Activated CD4-positive, alpha-beta T cell treated with anti-CD3 and anti-CD28 coated beads for 24 hours (primary cell): Measurements from ENCODE around the gene CPNE7.

ENCODE experiments used
- DNase-seq, 2 donors: peaks; one replicate each; pipeline ENCODE4 v3.0.0-alpha.2; 2020; ENCODE audit warnings: low read depth in 2 of 2

CPNE7 gene

DNA sequence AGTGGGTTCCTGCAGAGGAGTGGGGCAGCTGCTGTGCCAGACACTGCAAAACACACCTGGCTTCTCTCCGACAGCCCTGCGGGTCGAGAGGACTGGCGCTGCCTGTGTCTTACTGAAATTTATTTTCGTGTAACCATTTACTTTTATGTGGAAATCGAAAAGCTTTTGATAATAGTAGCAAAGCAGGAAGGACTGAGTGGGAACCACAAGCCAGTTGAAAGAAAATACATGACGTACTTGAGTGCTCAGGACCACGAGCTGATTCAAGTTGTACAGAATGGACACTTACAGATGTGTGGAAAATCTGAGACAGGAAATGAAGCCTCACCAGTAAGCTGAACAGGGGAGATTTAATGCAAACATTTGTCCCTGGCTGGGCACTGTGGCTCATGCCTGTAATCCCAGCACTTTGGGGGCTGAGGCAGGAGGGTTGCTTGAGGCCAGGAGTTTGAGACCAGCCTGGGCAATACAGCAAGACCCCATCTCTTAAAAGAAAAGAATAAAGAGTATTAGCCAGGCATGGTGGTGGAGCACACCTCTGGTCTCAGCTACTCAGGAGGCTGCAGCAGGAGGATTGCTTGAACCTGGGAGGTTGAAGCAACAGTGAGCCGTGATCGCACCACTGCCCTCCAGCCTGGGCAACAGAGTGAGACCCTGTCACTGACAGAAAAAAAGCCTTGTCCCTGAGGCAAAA is 26.4 kb upstream of the CPNE7 start:
- DNase-seq: no peak

DNA sequence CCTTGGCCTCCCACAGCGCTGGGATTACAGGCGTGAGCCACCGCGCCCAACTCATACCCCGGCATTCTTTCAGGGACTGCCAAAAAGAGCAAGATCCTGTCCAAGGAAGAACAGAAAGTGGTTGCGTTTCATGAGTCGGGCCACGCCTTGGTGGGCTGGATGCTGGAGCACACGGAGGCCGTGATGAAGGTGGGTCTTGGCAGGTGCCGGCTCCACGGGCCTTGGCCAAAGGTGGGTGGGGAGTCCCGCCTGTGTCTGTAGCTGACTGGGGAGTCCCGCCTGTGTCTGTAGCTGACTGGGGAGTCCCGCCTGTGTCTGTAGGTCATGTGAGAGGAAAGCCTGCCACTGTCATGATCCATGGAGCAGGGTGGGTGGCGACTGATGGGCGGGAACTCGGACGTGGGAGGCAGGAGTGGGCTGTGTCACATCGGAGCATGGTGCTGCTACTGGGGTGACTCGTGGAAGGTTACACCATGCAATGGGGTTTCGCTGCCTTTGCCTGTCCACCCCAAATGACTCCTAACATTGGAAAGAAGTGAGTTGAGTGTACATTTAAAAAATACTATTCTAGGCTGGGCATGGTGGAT is 25.0 kb upstream of the CPNE7 start:
- no peak for DNase-seq

DNA sequence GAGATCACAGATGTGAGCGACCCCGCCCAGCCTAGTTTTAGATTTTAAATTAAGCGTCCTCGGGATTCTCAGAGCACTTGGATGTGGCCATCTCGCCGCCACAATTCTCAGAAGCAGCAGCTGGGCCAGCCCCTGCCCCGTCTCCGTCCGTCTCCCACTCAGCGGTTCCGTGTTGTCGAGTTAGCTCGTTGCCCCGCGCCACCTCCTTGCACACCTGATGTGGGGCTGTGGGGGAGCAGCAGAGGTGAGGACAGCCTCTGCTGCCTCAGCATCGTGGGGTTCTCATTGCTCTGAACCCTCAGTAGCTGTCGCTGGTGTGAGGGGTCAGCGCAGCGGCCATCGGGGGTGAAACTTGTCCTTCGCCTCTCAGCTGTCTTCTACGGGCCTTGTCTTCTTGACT is 23.2 kb upstream of the CPNE7 start:
- no peak for DNase-seq

DNA sequence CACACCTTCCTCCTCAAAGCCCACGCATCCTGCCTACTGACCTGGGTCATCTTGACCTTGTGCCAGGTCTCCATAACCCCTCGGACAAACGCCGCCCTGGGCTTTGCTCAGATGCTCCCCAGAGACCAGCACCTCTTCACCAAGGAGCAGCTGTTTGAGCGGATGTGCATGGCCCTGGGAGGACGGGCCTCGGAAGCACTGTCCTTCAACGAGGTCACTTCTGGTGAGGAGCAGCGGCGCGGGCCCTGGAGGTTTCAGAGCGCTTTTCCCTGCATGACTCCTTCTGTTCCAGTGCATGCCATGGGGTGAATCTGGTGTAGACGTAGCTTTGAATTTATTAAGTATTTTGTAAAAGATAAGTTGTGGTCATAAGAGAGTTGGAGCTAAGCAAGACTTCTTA is 22.6 kb upstream of the CPNE7 start:
- DNase-seq: no peak

DNA sequence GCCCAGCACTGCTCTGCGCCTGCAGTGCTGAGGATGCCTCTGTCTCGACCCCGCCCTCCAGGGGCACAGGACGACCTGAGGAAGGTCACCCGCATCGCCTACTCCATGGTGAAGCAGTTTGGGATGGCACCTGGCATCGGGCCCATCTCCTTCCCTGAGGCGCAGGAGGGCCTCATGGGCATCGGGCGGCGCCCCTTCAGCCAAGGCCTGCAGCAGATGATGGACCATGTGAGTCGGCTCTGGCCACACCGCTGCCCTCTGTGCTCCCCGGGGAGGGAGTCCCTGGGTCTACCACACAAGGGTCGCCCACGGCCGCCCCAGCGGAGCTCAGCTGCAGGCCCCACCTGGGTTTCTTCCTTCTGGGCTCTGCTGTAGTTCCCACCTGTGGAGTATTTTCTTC is 21.8 kb upstream of the CPNE7 start:
- no peak for DNase-seq

DNA sequence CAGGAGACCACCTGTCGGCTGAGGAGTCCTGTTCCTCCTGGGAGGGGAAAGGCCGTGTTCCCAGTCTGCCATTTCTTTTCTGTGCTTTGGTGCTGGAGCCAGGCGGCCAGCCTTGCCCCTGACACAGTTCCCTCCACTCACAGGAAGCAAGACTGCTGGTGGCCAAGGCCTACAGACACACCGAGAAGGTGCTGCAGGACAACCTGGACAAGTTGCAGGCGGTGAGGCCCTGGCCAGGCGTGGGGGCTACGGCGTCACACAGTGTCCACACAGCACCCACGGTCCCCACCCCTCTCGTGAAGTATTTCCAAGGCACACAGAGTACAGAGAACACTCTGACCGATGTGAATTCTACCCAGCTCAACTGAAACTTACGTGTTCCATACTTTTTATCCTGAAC is 21.2 kb upstream of the CPNE7 start:
- no peak for DNase-seq

DNA sequence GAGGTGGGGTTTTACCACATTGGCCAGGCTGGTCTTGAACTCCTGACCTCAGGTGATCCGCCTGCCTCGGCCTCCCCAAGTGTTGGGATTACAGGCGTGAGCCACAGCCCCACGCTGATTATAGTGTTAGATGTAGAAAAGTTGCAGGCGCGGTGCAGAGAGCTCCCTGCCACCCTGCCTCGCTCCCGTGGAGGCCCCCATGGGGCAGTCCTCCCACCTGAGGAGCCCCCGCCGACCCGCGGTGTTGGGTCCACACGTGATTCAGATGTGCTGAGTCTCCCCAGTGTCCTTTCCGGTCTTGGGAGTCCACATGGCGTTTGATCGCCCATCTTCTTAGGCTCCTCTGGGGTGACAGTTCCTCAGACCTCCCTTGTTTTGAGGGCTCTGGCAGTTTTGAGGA is 20.3 kb upstream of the CPNE7 start:
- DNase-seq: no peak

DNA sequence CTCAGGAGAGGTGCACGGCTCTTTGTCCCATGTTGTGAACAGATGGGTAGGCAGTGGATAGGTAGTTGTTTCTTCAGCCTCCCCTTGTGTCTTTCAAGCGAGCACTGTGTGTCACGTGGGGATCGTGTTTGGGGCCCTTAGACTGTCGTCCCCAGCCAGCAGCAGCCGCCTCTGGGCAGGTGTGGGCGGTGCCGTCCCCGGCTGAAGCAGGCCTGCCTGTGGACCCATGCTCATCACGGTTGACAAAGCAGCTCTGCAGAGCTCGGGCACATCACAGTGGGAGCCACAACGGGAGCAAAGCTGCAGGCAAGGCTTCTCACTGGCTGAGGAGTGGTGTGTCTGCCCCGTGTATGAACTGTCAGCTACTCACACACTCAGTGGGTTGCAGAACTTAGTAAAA is 19.8 kb upstream of the CPNE7 start:
- no peak for DNase-seq

DNA sequence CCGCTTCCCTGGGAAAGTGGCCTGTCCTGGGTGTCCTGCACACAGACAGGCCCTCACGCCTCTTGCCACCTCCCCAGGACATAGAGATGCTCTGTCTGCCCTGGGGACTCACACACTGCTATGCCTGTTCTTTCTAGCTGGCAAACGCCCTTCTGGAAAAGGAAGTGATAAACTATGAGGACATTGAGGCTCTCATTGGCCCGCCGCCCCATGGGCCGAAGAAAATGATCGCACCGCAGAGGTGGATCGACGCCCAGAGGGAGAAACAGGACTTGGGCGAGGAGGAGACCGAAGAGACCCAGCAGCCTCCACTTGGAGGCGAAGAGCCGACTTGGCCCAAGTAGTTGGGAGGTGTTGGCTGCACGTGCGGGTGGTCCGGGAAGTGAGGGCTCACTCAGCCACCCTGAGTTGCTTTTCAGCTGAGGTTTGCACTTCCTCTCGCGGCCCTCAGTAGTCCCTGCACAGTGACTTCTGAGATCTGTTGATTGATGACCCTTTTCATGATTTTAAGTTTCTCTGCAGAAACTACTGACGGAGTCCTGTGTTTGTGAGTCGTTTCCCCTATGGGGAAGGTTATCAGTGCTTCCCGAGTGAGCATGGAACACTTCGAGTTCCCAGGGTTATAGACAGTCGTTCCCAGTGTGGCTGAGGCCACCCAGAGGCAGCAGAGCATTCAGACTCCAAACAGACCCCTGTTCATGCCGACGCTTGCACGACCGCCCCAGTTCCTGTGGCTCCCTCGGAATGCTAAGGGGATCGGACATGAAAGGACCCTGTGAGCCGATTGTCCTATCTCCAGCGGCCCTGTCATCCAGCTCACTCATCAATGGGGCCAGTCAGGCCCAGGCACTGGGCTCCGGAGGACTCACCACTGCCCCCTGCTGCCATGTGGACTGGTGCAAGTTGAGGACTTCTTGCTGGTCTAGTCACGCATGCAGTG is 18.5 kb upstream of the CPNE7 start:
- DNase-seq: peak; percentile 74 to 85

DNA sequence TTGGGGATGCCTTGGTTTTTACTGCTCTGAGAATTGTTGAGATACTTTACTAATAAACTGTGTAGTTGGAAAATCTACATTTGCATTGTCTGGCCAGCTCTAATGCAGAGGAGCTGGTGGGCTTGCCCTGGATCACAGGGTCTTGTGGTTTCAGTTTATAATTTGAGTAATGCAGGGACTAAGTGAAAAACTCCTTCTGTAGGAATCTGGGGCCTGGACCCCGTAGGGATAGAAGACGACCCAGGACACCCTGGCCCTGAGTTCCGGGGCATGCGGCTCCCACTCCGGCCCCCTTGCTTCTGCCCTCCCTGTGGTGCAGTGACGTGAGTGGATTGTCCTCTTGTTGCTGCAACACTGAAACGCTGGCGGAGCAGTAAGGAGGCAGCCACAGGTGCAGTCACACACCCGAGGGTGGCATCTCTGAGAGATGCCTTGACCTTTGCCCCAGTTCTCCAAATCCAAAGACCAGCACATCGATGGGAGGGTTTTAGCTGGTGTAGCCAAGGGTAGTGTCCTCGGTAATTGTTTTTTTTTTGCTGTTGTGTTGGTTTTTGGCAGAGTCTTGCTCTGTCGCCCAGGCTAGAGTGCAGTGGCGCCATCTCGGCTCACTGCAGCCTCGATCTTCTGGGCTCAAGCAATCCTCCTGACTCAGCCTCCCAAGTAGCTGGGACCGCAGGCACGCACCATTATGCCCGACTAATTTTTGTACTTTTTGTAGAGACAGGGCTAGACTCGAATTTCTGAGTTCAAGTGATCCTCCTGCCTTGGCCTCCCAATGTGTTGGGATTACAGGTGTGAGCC is 17.7 kb upstream of the CPNE7 start:
- DNase-seq: no peak

DNA sequence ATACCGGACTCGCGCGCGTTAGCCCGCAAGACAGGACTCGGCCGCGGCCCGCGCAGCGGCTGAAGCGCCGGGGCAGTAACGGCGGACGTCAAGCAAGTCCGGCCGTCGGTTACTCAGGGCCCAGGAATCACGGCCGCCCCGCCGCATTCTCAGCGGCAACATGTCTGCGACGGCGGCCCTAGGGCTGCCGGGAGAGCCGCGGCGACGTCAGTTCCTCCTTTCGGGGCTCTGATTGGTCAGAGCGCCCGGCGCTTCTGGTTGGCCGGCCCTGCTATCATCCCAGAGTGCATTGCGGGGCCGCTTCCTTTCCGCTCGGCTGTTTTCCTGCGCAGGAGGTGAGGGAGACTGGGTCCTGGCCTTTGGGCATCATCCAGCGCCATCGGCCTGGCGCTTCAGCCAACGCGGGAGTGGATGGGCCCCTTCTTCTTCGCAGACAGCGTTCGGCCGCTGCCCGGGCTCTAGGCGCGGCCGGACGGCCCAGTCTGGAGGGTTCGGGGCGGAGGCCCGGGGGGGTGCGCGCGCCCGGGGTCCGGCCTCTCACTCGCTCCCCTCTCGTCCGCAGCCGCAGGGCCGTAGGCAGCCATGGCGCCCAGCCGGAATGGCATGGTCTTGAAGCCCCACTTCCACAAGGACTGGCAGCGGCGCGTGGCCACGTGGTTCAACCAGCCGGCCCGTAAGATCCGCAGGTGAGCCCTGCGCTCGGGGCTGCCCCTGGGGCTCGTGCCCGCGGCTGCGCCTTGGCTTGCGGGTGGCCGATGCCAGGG is 15.0 kb upstream of the CPNE7 start, which contains the start of gene RPL13:
RPL13 (plus strand) TSS at position 305 of the 764 bp plus-strand sequence; CDS start at position 583, 278 bp downstream.
- DNase-seq: peak; percentile 82 to 89

DNA sequence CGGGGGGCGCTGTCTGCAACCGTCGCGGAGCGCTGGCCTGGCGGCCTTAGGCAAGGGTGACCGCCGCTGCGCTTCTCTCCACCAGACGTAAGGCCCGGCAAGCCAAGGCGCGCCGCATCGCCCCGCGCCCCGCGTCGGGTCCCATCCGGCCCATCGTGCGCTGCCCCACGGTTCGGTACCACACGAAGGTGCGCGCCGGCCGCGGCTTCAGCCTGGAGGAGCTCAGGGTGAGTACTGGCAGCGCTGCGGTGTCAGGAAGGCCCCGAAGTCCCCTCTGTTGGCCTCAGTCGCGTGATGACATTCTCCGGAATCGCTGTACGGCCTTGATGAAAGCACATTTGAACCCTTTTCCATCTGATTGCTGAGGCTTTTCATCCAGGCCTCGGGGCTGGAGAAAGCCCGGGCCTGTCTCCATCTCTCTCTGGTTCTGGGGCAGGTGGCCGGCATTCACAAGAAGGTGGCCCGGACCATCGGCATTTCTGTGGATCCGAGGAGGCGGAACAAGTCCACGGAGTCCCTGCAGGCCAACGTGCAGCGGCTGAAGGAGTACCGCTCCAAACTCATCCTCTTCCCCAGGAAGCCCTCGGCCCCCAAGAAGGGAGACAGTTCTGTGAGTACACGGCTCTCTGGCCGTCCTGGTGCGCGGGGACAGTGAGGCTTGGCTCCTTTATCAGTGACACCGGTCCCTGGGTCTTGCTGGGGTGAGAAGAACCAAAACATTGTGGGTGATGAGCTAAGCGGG is 14.2 kb upstream of the CPNE7 start:
- DNase-seq: no peak

DNA sequence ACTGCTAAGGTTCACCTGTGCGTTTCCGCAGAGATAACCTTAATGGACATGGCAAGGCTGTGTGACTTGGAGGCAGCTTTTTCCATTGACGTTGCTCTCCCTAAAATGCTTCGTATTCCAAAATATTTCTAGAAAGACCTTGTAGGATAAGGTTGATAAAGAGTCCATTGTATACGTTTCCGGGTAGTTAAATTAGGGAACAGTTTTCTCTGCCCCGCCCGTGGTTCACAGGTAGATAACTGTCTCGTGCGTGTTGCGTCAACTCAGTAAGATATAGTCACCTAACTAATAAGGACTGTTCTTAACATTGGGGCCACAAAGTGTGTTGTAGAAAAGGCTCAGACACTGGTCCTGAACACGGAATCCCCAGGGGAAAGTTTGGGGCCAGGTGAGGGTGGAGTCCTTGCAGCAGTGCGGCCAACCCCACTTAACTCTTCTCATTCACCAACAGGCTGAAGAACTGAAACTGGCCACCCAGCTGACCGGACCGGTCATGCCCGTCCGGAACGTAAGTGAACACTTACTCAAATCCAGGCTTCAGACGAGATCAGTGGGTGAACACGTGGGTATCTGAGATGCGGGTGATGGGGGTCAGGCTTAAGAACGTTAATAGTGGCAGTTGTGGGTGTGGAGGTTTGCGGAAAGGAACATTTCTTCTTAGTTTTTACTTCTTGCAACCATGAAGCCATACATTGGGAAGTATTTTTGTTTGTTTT is 13.5 kb upstream of the CPNE7 start:
- no peak for DNase-seq

DNA sequence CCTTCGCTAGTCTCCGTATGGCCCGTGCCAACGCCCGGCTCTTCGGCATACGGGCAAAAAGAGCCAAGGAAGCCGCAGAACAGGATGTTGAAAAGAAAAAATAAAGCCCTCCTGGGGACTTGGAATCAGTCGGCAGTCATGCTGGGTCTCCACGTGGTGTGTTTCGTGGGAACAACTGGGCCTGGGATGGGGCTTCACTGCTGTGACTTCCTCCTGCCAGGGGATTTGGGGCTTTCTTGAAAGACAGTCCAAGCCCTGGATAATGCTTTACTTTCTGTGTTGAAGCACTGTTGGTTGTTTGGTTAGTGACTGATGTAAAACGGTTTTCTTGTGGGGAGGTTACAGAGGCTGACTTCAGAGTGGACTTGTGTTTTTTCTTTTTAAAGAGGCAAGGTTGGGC is 12.6 kb upstream of the CPNE7 start:
- DNase-seq: no peak

DNA sequence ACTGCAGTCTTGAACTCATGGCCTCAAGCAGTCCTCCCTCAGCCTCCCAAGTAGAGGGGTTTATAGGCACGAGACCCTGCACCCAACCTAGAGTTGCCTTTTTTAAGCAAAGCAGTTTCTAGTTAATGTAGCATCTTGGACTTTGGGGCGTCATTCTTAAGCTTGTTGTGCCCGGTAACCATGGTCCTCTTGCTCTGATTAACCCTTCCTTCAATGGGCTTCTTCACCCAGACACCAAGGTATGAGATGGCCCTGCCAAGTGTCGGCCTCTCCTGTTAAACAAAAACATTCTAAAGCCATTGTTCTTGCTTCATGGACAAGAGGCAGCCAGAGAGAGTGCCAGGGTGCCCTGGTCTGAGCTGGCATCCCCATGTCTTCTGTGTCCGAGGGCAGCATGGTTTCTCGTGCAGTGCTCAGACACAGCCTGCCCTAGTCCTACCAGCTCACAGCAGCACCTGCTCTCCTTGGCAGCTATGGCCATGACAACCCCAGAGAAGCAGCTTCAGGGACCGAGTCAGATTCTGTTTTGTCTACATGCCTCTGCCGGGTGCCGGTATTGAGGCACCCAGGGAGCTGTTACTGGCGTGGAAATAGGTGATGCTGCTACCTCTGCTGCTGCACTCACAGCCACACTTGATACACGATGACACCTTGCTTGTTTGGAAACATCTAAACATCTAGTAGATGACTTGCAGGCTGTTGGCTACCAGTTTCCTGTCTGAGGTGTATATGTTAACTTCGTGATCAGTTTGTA is 11.7 kb upstream of the CPNE7 start:
- DNase-seq: no peak

DNA sequence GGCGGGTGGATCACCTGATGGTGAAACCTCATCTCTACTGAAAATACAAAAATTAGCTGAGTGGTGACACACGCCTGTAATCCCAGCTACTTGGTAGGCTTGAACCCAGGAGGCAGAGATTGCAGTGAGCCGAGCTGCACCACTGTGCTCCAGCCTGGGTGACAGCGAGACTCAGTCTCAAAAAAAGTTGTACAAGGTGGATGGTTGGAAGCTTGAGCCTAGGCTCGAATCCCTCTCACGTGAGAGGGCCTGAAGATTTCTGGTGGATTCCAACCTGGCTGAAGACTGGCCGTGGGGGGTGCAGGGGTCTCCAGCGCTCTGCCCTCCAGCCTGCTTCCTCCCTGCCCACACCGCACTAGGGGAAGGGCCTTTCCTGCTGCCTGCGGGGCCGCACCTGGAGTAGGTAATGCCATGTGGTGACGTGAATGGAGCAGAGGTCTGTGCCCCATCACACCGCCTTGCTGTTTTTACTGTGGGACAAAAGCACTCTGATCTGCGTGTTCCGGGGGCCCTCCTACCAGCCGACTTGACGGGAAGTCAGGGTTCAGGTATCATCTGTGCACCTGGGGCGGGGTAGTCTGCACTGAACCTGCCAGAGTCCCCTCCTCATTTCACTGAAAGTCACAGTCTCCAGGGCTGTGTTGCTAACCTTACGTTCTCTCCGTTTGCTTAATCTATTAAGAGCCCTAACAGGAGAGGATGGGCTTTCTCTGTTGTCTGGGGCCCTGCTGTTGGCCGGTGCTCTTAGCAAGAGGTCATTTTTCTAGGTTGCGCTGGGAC is 10.9 kb upstream of the CPNE7 start:
- DNase-seq: no peak

DNA sequence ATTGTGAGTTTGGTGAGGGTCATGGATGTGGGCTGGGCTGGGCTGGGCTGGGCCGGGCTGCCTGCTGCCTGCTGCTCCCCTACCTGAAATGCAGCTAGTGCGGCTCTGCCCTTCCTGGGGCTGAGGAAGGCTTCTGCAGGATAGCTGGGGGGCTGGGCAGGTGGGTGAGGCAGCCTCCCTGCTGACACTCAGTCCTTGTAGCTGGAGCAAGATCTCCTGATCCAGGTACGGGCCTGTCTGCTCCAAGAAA is 10.4 kb upstream of the CPNE7 start:
- DNase-seq: peak in 1 of 2 donors; percentile 35
